IMR-90 (cell line): ENCODE results near the gene SLC6A17. TPM values are rescaled to one million over a fixed set of nuclear protein-coding genes. Genes with fewer than 3 reads are reported as not detected.
A peak's percentile ranks its signal among the peaks of the same experiment; 100 is the strongest.

Source experiments
- ATAC-seq: fragments of 200-7000 bp; cut with Tn5 transposase; 2 replicates; pipeline ENCODE4 v1.9.1; 2020; ENCODE audit warnings: low read depth, mild to moderate bottlenecking, moderate library complexity
- Bru-seq: library from RNA; stranded (reverse); fragments of 400-500 nt; gene quantifications from one replicate; lab custom pipeline; 2021; lab: Mats Ljungman, UMichigan
- BruChase-seq, 2 experiments: library from RNA; stranded (reverse); fragments of 400-500 nt; gene quantifications; one replicate each; lab custom pipeline; 2021; lab: Mats Ljungman, UMichigan
- BruUV-seq: library from RNA; stranded (reverse); fragments of 400-500 nt; replicated peaks from 2 replicates; lab custom pipeline; 2021; lab: Mats Ljungman, UMichigan
- CTCF ChIA-PET: fragments of 300-600 bp; formaldehyde crosslinking; extraction: SDS; loops from one replicate; lab custom pipeline; 2021; ENCODE audit warnings: antibody characterized with exemption; lab: Yijun Ruan, JAX
- POLR2A ChIA-PET: fragments of 300-600 bp; sonication (Branson Sonifier 250); formaldehyde crosslinking; loops from one replicate; lab custom pipeline; 2022; ENCODE audit warnings: antibody characterized with exemption; ENCODE audit not compliant: unreplicated experiment; lab: Charles Lee
- DNase-seq: peaks from one replicate; pipeline ENCODE4 v3.0.0; 2013
- H2AFZ ChIP-seq: replicated peaks from 2 replicates; pipeline ENCODE3; 2013; ENCODE audit warnings: low read length, mild to moderate bottlenecking; ENCODE audit not compliant: poor library complexity
- H2AK5ac ChIP-seq: 2 replicates; pipeline ENCODE4 v1.6.1; 2013; ENCODE audit warnings: low read depth, low read length, inconsistent platforms
- H2AK9ac ChIP-seq: replicated peaks from 2 replicates; pipeline ENCODE3; 2013; ENCODE audit warnings: mild to moderate bottlenecking, low read depth, low read length, moderate library complexity; ENCODE audit not compliant: poor library complexity
- H2BK120ac ChIP-seq: 2 replicates; pipeline ENCODE4 v1.6.1; 2013; ENCODE audit warnings: low read depth, low read length, inconsistent platforms
- H2BK15ac ChIP-seq: 3 replicates; pipeline ENCODE4 v1.6.1; 2013; ENCODE audit warnings: low read depth, low read length, inconsistent platforms
- H2BK20ac ChIP-seq: 2 replicates; pipeline ENCODE4 v1.6.1; 2013; ENCODE audit warnings: low read depth, mild to moderate bottlenecking, inconsistent platforms, low read length, moderate library complexity
- H2BK5ac ChIP-seq: 2 replicates; pipeline ENCODE4 v1.6.1; 2013; ENCODE audit warnings: mild to moderate bottlenecking, low read depth, low read length, inconsistent platforms; ENCODE audit not compliant: poor library complexity, severe bottlenecking
- H3K14ac ChIP-seq: replicated peaks from 2 replicates; pipeline ENCODE4 v1.6.1; 2013; ENCODE audit warnings: low read depth, low read length, inconsistent platforms
- H3K18ac ChIP-seq: 2 replicates; pipeline ENCODE4 v1.6.1; 2013; ENCODE audit warnings: low read depth, low read length, control low read depth
- H3K23ac ChIP-seq: 2 replicates; pipeline ENCODE4 v1.6.1; 2013; ENCODE audit warnings: low read depth, low read length, inconsistent platforms
- H3K27ac ChIP-seq: 2 replicates; pipeline ENCODE4 v1.5.1; 2013; ENCODE audit warnings: mild to moderate bottlenecking, control low read depth, low read length; ENCODE audit not compliant: insufficient read depth
- H3K27me3 ChIP-seq: 2 replicates; pipeline ENCODE4 v1.6.1; 2013; ENCODE audit warnings: low read length; ENCODE audit not compliant: control insufficient read depth, insufficient read depth
- H3K36me3 ChIP-seq: 2 replicates; pipeline ENCODE4 v1.6.1; 2013; ENCODE audit warnings: low read length, mixed read lengths; ENCODE audit not compliant: control insufficient read depth, insufficient read depth
- H3K4ac ChIP-seq: 2 replicates; pipeline ENCODE4 v1.6.1; 2013; ENCODE audit warnings: low read depth, low read length, inconsistent platforms
- H3K4me1 ChIP-seq: 2 replicates; pipeline ENCODE4 v1.6.1; 2013; ENCODE audit warnings: low read length, mixed read lengths; ENCODE audit not compliant: control insufficient read depth, insufficient read depth
- H3K4me2 ChIP-seq: 2 replicates; pipeline ENCODE4 v1.6.1; 2013; ENCODE audit warnings: low read depth, mild to moderate bottlenecking, control low read depth, low read length, moderate library complexity
- H3K4me3 ChIP-seq: 2 replicates; pipeline ENCODE4 v1.5.1; 2013; ENCODE audit warnings: low read depth, mild to moderate bottlenecking, control low read depth, low read length, moderate library complexity; ENCODE audit not compliant: insufficient read depth
- H3K56ac ChIP-seq: 2 replicates; pipeline ENCODE4 v1.6.1; 2013; ENCODE audit warnings: low read length, inconsistent platforms; ENCODE audit not compliant: insufficient read depth; ENCODE audit errors: extremely low read depth
- H3K79me1 ChIP-seq, 2 experiments: 2 replicates each; pipeline ENCODE4 v1.6.1; 2013; ENCODE audit warnings: low read length in 2 of 2, inconsistent platforms in 1 of 2, low read depth in 1 of 2
- H3K9ac ChIP-seq: 2 replicates; pipeline ENCODE4 v1.6.1; 2013; ENCODE audit warnings: low read depth, low read length, control low read depth
- H3K9me1 ChIP-seq: 2 replicates; pipeline ENCODE4 v1.6.1; 2013; ENCODE audit warnings: low read length, inconsistent platforms; ENCODE audit not compliant: insufficient read depth
- H3K9me3 ChIP-seq: 2 replicates; pipeline ENCODE4 v1.6.1; 2013; ENCODE audit warnings: low read length; ENCODE audit not compliant: control insufficient read depth, insufficient read depth
- H4K20me1 ChIP-seq: 2 replicates; pipeline ENCODE4 v1.6.1; 2013; ENCODE audit warnings: low read length, inconsistent platforms; ENCODE audit not compliant: insufficient read depth
- H4K5ac ChIP-seq: 2 replicates; pipeline ENCODE4 v1.6.1; 2013; ENCODE audit warnings: mild to moderate bottlenecking, low read depth, low read length, control low read depth
- H4K8ac ChIP-seq, 2 experiments: 2 replicates each; pipeline ENCODE4 v1.6.1; 2013; ENCODE audit warnings: low read depth in 2 of 2, low read length in 2 of 2, control low read depth in 1 of 2, inconsistent platforms in 1 of 2
- H4K91ac ChIP-seq: 2 replicates; pipeline ENCODE4 v1.6.1; 2013; ENCODE audit warnings: low read depth, low read length, inconsistent platforms; ENCODE audit not compliant: insufficient read depth
- ELK1 ChIP-seq: fragments of 150-350 bp; IDR thresholded peaks from 2 replicates; pipeline ENCODE4 v1.6.1; 2016; ENCODE audit warnings: low read depth, mild to moderate bottlenecking, low read length, moderate library complexity, borderline replicate concordance
- POLR2A ChIP-seq: IDR thresholded peaks from 2 replicates; pipeline ENCODE4 v1.6.1; 2012; ENCODE audit warnings: mild to moderate bottlenecking, low read depth, low read length
- RCOR1 ChIP-seq: IDR thresholded peaks from 2 replicates; pipeline ENCODE4 v1.6.1; 2012; ENCODE audit warnings: mild to moderate bottlenecking, low read length, improper control_type of control experiment; ENCODE audit not compliant: insufficient replicate concordance
- WGBS, 2 experiments: methylation state at CpG; one replicate each; pipeline versions ENCODE4 v1.1.5 to v1.1.7; 2013; ENCODE audit warnings: missing lambda C conversion rate in 2 of 2; ENCODE audit not compliant: insufficient read length in 1 of 2; ENCODE audit errors: extremely low coverage in 2 of 2; 5-methylcytosine and 5-hydroxymethylcytosine counted together
- dilution Hi-C: fragments of 300-500 bp; cut with HindIII; formaldehyde crosslinking; loops from one replicate; pipeline ENCODE4 v1.14.3; 2018; ENCODE audit warnings: low sequenced_read_pairs; ENCODE audit not compliant: unreplicated experiment
- in situ Hi-C: fragments of 300-500 bp; cut with MboI; formaldehyde crosslinking; loops from 3 replicates; pipeline ENCODE4 v1.14.3; 2019; ENCODE audit warnings: low sequenced_read_pairs, inconsistent platforms, mixed read lengths
- intact Hi-C: fragments of 100-400 bp; cut with micrococcal nuclease; formaldehyde crosslinking; loops from 2 replicates; pipeline ENCODE4 v1.10.0; 2022
- long read RNA-seq: library from polyadenylated mRNA; unstranded; transcript quantifications from one replicate; pipeline ENCODE4 v2.0.0, GENCODE V29; 2021; ENCODE audit not compliant: unreplicated experiment
- polyA plus RNA-seq, 3 experiments: library from polyadenylated mRNA; depleted of rRNA; stranded (reverse); fragments of >200 nt; gene quantifications; 2 replicates each; pipeline ENCODE4 v1.2.3, GENCODE V29; 2012; ENCODE audit warnings: low replicate concordance in 1 of 3
- total RNA-seq: library from RNA; depleted of rRNA; stranded (reverse); fragments of >200 nt; gene quantifications from 2 replicates; pipeline ENCODE4 v1.2.3, GENCODE V29; 2012; rRNA removed
- TF ChIP-seq, protein P1 (sequence below): conservative IDR thresholded peaks from 2 replicates; pipeline ENCODE4 v1.5.1; 2012; ENCODE audit warnings: mild to moderate bottlenecking, low read depth, low read length, improper control_type of control experiment

The SLC6A17 gene
- total RNA-seq = 0.54 and 0.83 TPM in 2 replicates
- 0.82 and 1.8 TPM in 2 replicates for polyA plus RNA-seq (2012; rRNA removed)
- polyA plus RNA-seq (2012; cell fraction: cytosol; rRNA removed) = 0.38 and 0.54 TPM in 2 replicates
- 0.87 and 2.2 TPM in 2 replicates for polyA plus RNA-seq (2012; cell fraction: nucleus; rRNA removed; ENCODE audit: low replicate concordance)
- percentile 20 among the genes with signal in this experiment for Bru-seq, nascent RNA
- BruChase-seq, experiment 1, labeled RNA remaining after a 6-hour chase = percentile 19 among the genes with signal in this experiment
- BruChase-seq, experiment 2, labeled RNA remaining after a 2-hour chase = percentile 18 among the genes with signal in this experiment
- long read RNA-seq = 0 reads

DNA sequence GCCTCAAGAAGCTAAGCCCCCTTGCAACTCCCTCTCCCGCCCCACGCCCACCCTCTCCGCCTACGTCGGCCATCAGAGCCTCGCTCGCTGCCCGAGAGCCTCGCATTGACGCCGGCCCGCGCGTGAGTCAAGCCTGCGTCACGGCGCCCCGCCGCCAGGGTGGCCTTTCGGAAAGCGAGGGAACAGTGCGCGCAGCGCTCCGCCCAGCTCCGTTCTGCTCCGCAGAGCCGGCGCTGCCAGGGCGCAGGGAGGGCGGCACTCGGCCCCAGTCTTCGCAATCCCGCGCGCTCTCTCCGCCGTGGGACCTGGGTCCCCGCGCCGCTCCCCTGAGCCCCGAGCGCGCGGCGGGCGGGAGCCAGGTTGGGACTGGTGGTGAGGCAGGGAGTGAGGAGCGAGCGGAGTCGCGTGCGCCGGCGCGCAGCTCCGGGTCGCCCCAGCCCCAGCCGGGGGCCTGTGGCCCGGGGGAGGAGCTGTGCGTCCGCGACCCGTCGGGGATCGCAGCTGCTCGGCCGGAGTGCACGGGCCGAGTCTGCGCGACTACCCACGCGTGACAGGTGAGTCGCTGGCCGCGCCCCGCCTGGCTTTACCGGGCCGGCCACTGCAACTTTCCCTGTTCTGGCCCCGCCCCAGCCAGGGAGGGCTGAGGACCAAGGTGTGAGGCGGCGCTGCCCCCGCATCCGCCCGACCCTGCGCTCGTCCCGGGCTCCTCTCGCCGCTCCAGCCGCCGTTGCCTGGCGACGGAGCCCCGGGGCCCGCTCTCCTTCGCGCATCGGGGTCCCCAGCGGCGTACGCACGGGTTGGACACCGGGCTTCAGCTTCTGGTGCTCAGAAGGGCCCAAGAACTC is at the start of gene SLC6A17:
TSS of gene SLC6A17 (plus strand) at position 165 of the 845 bp plus-strand sequence. CDS start 16,436 bp downstream, outside the sequence.
- peak; percentile 95 for ATAC-seq
- dilution Hi-C loops = no loop called here
- in situ Hi-C loops = no loop called here

More for the DNA sequence above, at the start of gene SLC6A17:
- H2AFZ ChIP-seq = peak within 1 kb of the TSS; percentile 87
- no peak within 1 kb of the TSS for H2BK5ac ChIP-seq
- H2AK5ac ChIP-seq = no peak within 1 kb of the TSS
- no peaks in the 10 kb centered on the region for H3K36me3 ChIP-seq
- peak; percentile 68 for DNase-seq
- no peak within 1 kb of the TSS for H4K91ac ChIP-seq
- H3K56ac ChIP-seq = no peak within 1 kb of the TSS
- CTCF ChIA-PET = no interaction called here
- no peak within 1 kb of the TSS for H4K5ac ChIP-seq
- H3K4me3 ChIP-seq = peak within 1 kb of the TSS; percentile 37
- H2BK20ac ChIP-seq = no peak within 1 kb of the TSS
- H3K9ac ChIP-seq = no peak within 1 kb of the TSS
- H3K9me1 ChIP-seq = no peaks in the 10 kb centered on the region
- H4K20me1 ChIP-seq = no peaks in the 10 kb centered on the region
- BruUV-seq = no TSS peak
- H3K14ac ChIP-seq = no peak within 1 kb of the TSS
- no peaks in the 10 kb centered on the region for H3K9me3 ChIP-seq
- H3K4me2 ChIP-seq = peak within 1 kb of the TSS; percentile 57
- no peaks in the 10 kb centered on the region for H3K4me1 ChIP-seq
- POLR2A ChIA-PET = no interaction called here
- no peak within 1 kb of the TSS for H3K18ac ChIP-seq
- intact Hi-C loops = no loop called here
- TF ChIP-seq RCOR1 (no peak), ELK1 (no peak), POLR2A (no peak)
- TF ChIP-seq, protein P1, sequence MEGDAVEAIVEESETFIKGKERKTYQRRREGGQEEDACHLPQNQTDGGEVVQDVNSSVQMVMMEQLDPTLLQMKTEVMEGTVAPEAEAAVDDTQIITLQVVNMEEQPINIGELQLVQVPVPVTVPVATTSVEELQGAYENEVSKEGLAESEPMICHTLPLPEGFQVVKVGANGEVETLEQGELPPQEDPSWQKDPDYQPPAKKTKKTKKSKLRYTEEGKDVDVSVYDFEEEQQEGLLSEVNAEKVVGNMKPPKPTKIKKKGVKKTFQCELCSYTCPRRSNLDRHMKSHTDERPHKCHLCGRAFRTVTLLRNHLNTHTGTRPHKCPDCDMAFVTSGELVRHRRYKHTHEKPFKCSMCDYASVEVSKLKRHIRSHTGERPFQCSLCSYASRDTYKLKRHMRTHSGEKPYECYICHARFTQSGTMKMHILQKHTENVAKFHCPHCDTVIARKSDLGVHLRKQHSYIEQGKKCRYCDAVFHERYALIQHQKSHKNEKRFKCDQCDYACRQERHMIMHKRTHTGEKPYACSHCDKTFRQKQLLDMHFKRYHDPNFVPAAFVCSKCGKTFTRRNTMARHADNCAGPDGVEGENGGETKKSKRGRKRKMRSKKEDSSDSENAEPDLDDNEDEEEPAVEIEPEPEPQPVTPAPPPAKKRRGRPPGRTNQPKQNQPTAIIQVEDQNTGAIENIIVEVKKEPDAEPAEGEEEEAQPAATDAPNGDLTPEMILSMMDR = 0 out of 2 replicates have a peak, but pooled peaks have one; percentile 9
- H2AK9ac ChIP-seq = peak within 1 kb of the TSS; percentile 45
- no peak within 1 kb of the TSS; the same call in 1 of the 2 replicates for H3K27ac ChIP-seq
- no peak within 1 kb of the TSS for H3K4ac ChIP-seq
- 2% methylated on average over 42 of the region's 104 CpGs; no CpG with 5 or more reads in 1 of the 2 experiments for WGBS, 2 experiments
- no peak within 1 kb of the TSS for H4K8ac ChIP-seq
- peaks cover 36% of the 10 kb centered on the region for H3K27me3 ChIP-seq
- no peak within 1 kb of the TSS for H3K23ac ChIP-seq
- no peak within 1 kb of the TSS for H2BK120ac ChIP-seq
- no peak within 1 kb of the TSS for H2BK15ac ChIP-seq
- no peaks in the 10 kb centered on the region for H3K79me1 ChIP-seq
